GM19328 (cell line): ENCODE measurements around the gene PARD3B.

Source experiments
- ATAC-seq: cut with Tn5 transposase; IDR thresholded peaks from one replicate; pipeline ENCODE4 v1.9.1; 2021; ENCODE audit warnings: mild to moderate bottlenecking, moderate library complexity; ENCODE audit not compliant: unreplicated experiment

PARD3B gene

DNA sequence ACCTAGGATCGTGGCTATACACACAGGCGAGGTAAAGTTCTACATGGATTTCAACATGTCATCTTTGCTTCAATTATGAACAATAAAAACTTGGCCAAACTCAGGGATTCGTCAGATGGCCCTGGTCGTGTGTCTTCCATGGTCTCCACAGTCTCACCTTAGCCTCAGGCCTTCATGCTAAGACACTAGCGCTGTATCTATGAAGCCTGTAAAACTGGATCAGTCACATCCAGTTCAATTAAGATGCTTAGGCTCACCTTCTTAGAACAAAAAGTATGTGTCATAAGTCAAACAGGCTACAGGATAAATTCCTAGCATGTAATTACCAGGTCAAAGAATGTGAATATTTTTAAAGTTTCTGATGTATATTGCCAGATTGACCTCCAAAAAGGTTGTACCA, 1023.3 kb downstream of the PARD3B start:
- ATAC-seq = no peak

DNA sequence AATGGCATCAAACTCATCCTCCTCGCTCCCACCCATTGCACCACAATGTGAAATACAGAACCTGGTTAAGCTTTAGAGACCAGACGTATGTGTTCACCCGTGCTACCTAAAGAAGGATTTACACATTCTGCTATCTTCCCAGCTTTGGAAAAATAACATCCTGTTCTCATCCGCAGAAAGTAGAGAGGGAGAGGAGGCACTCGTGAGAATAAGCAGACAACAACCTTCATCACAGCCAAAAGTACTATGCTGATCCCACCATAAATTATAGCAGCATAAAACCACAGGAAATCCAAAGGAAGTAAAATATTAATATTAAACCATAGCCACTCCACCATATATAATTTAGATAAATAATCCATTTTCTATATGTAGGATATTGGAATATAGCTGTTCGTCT, 1025.4 kb downstream of the PARD3B start:
- ATAC-seq = no peak

DNA sequence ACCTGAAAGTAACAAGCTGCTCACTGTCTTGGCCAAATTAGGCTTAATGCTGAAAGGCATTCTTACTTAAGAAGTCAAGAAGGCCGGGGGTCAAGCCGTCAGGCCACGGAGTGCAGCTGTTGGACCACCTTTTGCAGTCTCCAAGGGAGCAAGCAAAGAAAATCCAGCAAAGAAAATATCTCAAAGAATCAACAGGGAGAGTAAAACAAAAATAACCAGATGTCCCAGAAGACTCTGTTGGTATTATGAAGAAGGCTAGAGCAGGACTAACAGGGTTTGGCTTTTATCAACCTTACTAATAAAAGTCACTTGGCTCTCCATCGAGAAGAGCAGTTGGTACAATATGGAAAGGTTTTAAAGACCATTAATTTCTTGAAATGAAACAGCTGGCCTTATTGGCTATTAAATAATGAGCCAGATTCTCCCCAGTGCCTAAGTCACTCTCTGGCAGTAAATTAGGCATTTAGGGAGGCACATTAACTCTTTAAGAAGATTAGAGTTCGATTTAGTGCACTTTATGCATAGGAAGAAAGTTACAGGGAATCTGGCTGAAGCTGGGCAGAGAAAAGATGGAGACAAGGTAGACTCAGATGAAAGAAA, 1026.2 kb downstream of the PARD3B start:
- ATAC-seq = no peak

DNA sequence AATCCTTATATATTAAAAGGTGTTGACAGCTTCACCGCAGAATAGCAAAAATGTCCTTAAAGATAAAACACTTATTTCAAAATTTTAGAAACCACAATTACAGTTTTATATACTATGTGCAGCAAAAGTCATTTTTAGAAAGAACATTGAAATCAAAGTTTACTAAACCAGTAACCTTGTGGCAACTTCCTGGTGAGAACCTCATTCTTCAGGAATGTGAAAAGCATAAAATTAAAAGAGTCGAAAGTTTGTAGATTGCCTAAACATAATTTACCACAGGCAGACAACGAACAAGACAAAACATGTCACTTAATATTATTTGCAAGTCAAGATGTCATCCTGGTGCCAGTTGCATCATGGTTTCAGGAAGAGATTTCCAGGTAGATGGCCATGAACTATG, 1028.7 kb downstream of the PARD3B start:
- no peak for ATAC-seq

DNA sequence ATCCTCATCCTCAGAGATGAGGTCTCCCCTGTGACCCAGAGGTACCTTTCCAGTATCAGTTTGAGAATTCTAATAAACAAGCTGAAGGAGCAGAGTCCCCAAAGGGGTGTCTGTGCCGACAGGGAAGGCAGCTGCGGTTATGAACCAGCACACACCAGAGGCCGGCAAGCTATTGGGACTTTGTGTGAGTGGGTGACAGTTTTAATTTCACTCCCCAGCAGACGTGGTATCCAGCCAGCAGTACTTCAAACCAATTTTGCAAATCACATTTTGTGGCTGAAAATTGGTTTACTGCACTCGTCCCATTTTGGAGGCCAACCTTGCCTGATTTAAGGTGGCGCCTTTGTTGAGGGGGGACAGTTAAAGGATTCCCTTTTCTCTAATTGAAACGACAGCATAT, 1034.1 kb downstream of the PARD3B start:
- no peak for ATAC-seq

DNA sequence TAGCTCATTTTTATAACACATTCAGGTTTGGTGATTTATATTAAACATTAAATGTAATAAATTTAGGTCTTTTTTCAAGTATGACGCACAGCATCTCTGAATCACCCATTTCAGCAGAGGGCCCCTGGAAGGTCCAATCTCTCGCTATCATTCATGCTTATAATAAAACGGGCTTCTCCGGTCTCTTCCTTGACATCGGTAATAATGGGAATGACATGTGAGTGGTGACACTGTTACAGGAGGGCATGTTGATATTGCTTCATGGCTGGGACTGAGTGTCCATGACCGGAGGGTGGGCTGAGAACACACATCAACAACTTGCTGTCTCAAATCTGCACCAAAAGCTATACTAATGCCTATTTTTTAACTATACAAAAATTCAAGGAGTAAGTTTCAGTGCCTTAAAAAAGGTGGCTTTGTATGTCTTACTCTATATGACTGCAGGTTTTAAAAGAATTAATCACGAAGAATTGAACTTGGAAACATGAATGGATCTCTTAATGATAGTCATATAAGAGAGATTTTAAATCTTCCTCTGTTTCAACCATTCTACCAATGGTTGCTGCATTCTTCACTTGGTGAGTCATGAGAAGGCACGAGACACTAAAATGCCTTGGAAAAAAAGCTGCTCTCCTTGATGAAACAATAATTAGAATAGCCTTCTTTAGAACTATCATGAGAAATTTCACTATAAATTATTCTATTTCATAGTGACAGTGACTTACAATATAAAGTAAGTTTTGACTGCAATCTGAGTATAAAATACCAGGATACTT, 1035.1 kb downstream of the PARD3B start:
- ATAC-seq = no peak

DNA sequence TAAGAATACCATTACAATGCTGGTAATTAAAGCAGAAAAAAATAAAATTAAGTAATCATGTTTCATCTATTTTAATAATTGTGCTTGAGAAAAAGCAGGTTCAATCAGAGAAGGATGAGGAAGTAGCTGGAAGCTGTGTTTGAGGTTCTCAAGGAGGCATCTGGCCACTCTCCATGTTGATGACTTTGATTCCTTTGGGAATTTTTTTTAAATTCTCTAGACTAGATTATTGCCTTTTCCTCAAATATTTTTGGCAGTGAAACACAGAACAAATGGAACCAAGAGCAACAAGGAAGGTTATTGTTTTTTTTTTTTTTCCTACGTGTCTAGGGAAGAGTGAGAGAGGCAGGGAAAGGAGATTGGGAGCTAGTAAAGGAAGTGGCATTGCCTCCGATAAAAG, 1037.1 kb downstream of the PARD3B start:
- no peak for ATAC-seq

DNA sequence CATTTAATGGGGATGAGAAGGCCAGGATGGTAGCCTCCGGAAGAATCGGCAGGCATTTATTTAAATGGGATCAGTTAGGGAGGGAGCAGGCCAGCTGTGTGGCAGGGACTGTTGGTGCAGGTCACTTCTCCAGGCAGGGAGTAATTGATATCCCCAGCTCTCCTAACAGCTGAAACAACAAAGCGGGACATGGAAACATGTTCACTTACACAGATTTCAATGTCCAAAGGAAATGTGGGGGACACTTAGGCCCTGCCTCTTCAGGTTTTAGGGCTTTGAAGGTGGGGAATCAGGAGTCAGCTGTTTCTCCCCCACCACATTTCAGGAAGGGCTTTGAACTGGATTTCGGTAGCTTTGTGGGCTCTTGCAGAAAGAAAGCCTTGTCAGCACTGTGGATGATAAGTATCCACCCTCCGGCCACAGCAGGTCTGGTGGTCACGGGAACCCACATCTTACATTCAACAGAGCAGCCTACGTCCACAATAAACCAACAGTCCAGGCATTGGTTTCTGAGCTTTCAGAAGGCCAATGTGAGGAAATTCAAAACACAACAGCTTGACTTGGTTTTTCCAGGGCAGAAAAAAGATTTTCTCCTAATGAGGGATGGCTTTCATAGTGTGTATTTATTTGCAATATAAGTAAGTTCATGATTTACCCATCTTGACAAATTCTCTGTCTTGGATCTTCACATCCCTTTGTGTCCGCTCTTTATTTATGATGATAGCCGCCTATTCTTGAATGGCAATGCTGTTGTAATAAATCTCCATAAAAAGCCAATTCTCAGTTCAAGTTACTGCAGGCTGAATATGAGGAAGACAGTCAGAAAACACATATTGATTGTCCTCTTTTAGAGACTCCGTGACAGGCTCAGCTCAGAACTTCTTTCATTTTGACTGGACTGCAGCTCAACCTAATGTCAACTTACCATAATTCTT, 1040.4 kb downstream of the PARD3B start:
- ATAC-seq = no peak

DNA sequence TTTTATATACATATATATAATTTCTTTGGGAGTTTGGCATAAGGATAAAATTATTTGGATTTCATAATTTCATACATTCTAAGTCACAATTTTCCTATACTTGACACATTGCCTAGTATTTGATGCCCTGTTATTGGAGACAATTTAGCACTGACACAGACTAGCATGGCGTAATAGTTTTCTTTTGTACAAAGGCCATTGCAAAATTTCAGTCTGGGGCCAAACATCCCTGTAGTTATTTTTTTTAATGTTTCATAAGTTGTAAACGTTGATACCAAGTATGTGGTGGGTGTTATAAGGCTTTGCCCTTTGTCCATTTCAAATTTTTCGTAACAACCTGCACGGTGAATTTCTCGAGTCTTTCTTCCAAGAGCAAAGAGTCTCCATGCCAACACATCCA, 1041.4 kb downstream of the PARD3B start:
- no peak for ATAC-seq

DNA sequence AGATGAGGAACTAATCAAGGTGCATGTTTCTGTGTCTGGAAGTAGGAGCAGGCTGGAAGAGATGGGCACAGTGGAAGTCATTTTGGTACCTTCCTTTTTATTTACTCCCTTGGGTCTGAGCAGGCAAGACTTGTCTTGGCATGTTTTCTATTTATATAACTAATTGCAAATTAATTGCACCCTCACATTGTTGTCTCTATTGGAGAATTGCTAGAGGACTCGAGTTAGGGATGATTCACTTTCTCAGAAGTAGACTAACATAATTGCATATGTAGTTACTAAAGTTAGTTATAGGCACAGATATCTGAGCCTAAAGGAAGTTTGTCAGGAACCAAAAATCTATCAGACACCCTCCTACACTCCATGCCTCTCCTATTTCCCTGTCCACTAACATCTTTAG, 1044.2 kb downstream of the PARD3B start:
- no peak for ATAC-seq

DNA sequence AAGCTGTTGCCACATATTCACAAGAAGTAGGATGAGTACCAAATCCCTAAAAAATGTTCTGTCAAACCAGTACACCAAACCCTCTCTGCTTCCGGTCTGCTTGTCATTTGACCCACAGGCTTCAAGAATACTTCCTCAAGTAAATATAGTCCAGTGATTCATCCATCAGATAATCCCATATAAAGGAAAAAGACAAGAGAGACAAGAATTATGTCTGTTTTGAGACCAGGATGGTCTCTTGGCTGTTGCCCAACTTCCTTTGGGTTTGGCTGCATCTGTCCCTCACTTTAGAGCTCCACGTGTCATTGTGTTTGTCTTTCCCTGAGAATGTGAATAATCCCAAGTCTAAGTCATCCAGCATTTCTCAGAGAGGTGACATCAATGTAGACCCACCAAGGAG, 1045.5 kb downstream of the PARD3B start:
- ATAC-seq = no peak

DNA sequence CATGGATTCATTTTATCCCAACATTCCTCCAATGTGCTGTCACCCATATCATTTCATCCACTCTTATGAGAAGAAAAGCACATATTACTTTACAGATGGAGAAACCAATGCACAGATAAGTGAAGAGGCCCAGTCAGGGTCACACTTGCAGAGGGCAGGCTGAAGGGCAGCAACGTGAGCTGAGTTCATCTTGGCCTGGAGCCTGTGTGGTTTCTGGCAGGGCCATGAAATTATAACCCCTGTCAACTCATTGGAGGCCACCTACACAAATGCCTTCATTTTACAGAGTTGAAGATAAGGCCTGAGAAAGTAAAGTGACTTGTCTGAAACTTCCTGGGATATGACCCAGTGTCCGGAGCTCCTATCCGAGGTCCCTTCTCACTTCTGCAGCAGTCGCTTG, 1048.6 kb downstream of the PARD3B start:
- no peak for ATAC-seq

DNA sequence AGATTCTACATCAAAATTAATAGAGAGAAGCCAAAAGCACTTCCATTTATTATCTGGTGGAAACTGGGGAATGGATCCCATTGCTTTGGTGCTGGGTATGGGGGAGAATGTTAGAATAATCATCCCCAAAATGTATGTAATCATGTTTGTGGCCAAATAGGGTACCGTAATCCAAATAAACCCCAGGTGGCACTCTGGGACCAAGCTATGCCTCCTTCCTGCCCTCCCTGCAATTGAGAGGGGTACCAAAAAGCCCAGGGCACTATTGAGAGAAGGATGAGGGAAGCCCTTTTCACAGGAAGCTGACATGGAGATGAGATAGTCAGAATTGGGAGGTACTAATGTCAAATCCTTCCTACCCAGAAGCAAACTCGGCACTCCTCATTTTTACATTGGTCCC, 1051.3 kb downstream of the PARD3B start:
- ATAC-seq = no peak

DNA sequence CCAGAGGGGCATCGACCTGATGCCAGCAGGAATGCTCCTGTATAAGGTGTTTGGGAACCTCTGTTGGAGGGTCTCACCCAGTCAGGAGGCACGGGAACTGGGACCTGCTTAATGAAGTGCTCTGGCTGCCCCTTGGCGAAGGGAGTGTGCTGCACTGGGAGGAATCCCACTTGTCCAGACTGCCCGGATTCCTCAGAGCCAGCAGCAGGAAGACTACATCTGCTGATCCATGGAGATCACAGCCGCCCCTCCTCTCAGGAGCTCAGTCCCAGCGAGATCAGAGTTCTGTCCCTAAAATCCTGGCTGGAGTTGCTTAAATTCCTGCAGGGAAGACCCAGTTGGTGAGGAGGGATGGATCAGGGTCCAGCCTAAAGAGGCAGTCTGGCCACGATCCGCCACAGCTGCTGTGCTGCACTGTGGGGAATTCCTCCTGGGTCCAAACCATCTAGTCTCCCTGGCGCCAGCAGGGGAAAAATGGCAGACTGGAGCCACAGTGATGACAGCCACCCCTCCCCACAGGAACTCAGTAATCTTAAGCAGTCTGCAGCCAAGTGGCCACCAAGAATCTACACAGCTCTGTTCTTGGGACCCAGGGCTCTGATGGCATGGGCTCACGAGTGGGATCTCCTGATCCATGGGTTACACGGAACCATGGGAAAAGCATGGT, 1060.5 kb downstream of the PARD3B start:
- no peak for ATAC-seq

DNA sequence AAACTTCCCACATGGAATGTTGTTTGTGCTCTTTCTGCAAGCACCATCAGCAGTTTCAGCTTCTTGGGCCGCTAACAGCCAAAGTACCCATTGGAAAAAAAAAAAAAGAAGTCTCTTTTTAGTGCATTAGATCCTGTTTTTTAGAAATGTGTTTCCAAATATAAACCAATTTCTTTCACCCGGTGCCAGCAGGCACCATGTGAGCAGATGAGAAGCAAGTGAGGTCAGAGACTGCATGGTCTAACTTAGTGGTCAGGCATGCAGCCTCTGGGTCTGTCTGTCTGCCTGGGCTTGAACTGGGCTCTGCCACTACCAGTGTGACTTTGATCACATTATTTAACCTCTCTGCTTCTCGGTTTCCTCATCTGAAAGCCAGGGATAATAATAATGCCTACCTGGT, 1061.9 kb downstream of the PARD3B start:
- ATAC-seq = no peak

DNA sequence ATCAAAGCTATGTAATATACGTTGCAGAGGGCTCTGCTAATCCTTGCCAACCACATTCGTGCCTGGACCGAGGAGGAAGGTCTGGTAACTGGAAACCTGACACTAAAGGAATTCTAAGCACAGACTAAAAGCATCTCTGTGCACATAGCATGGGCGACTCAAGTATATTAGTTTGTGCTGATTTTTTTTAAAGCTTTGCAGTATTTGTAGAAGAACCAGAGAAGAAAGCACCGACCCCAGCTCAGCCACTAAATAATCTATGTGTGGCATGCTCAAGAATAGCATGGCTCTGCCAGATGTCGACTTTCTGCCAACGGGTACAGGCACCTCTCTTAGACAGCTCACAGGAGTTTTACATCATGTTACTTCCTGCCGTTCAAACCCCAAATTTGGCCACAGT, 1063.8 kb downstream of the PARD3B start:
- ATAC-seq = no peak

DNA sequence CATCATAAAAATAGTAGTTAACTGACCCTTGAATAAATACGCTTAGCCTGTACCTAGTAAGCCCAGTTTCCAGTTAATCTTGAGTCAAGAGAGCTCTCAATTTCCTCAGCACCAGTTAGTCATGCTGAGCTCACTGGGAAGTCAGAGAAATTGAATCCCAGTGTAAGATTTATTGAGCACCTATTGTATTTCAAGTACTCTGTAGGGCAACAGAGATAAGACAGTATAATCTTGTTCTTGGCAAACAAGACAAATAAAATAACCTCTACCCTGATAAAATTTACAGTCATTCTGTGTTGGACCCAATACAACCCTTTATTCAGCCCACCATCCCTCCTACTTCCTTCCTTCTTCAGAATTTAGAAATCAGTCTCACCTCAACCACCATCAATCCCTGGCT, 1065.2 kb downstream of the PARD3B start:
- no peak for ATAC-seq

DNA sequence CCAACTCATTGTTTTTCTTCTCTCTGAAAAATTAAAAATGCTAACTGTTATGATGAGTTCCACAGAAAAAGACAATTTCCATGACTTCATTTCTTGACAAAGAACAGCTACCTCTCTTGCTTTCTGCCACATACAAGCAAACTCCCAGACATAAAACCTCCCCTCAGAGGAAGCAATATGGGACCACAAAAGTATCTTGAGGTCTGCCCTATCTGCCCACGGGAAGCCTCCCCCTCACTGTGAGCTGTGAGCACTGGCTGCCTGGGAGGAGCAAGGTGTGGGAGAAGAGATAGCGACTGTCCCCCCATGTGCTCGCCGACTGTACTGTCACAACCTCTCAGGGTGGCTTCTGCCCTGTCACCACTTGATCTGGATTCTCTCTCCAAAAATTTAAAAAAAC, 1067.4 kb downstream of the PARD3B start:
- ATAC-seq = no peak

DNA sequence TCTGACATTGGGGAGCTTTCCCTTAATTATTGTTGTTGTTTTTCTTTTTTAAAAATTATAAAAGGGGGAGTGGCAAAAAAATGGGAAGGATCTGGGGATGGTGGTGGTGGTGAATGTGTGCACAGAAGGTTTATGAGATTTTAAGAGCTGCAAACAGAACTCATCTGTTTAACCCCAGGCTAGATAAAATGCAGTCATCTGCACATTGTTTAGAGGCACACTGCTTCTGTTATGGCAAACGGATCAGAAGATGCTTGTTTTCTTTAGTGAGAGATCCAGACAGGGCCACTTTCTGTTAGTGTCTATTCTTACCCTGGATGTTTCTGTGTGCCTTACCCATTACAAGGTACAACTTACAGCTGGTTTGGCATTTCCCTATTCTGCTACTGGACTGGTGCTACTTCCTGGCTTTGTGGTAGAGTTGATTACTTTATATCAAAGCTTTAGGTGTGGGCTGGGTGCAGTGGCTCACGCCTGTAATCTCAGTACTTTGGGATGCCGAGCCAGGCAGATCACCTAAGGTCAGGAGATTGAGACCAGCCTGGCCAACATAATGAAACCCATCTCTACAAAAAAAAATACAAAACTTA, 1068.8 kb downstream of the PARD3B start:
- no peak for ATAC-seq

DNA sequence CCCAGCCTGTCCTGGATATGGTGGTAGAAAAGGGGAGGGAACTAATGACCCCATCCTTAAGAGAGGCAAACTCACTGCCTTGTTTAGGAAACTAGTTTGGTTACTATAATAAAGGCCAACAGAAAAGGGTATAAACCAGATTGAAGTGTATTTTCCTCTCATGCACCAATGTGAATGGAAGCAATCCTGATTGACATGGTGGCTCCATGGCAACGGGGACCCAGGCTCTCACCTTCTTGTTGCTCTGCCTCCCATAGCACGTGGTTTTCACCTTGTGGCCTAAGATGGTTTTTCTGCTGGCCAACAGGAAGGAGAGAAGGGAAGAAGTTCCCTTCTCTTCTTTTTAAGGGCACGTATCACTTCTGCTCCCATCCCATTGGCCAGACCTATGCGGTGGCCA, 1069.7 kb downstream of the PARD3B start:
- ATAC-seq = no peak

DNA sequence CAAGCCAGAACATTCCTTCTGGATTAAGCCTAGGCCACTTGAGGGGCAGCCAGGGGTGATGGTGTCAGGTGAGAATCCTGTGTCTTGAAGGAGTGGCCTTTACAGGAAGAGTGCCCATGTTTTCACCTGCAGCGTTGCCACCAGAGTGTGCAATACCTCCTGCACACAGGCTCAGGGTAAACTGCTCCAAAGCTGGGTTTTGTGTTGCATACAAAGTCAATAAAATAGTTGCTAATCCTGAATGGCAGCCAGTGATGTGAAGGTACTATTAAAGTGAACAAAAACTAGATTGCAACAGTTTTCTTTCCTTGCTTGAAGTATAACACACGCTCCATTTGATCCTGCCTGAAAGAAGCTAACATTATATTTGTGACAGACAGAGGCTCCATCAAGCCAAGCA, 1072.6 kb downstream of the PARD3B start:
- ATAC-seq = no peak
